ENCODE data around the gene IL3. TPM values are rescaled to one million over a fixed set of nuclear protein-coding genes. Genes with fewer than 3 reads are reported as not detected.

IL3 gene
- total RNA-seq, 1 experiment from 2014 or later = not detected

GRCh38 chr5:132016721-132017250 is 43.7 kb upstream of the IL3 start:
- in situ Hi-C loops (cut with HindIII; ENCODE audit: low pct_unique_long_range_greater_than_20kb, low sequenced_read_pairs) = no loop called here

GRCh38 chr5:132017316-132017715 is 43.1 kb upstream of the IL3 start:
- Histone ChIP-seq H3K27ac (ENCODE audit: low read length) (no peak overlapping the region), H3K27me3 (ENCODE audit: control insufficient read depth, insufficient read depth, low read length) (peaks cover 18% of the 10 kb centered on the region), H3K4me3 (ENCODE audit: low read depth in 2 of 2, low read length in 2 of 2) (no peak overlapping the region), H3K4me1 (ENCODE audit: control insufficient read depth, insufficient read depth, low read length) (no peaks in the 10 kb centered on the region), H3K9me3 (ENCODE audit: control insufficient read depth, insufficient read depth, low read depth, low read length) (no peaks in the 10 kb centered on the region), H3K36me3 (ENCODE audit: control insufficient read depth, insufficient read depth, low read length) (no peaks in the 10 kb centered on the region)
- BruUV-seq (replicated peaks) = no TSS peak
- ATAC-seq (no peak), DNase-seq (ENCODE audit: low read depth, low spot score) (no peak)
- ChIA-PET CTCF (no interaction called here), POLR2A (no interaction called here)
- TF ChIP-seq TCF7L2 (IDR thresholded peaks at IDR 0.05; ENCODE audit: low read depth, low read length) (no peak), REST (IDR thresholded peaks at IDR 0.05; ENCODE audit: insufficient read depth in 1 of 2, low read depth in 2 of 2, low read length in 1 of 2) (no peak), SIN3A (IDR thresholded peaks at IDR 0.05; ENCODE audit: borderline replicate concordance, insufficient read depth, low read depth, low read length) (no peak), POLR2AphosphoS5 (IDR thresholded peaks at IDR 0.05; ENCODE audit: low read depth, low read length) (no peak)
- TF ChIP-seq, protein P1, sequence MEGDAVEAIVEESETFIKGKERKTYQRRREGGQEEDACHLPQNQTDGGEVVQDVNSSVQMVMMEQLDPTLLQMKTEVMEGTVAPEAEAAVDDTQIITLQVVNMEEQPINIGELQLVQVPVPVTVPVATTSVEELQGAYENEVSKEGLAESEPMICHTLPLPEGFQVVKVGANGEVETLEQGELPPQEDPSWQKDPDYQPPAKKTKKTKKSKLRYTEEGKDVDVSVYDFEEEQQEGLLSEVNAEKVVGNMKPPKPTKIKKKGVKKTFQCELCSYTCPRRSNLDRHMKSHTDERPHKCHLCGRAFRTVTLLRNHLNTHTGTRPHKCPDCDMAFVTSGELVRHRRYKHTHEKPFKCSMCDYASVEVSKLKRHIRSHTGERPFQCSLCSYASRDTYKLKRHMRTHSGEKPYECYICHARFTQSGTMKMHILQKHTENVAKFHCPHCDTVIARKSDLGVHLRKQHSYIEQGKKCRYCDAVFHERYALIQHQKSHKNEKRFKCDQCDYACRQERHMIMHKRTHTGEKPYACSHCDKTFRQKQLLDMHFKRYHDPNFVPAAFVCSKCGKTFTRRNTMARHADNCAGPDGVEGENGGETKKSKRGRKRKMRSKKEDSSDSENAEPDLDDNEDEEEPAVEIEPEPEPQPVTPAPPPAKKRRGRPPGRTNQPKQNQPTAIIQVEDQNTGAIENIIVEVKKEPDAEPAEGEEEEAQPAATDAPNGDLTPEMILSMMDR (IDR thresholded peaks at IDR 0.05) = no peak
- intact Hi-C loops (cut with micrococcal nuclease; ENCODE audit: unreplicated experiment) = no loop called here
- in situ Hi-C loops (cut with HindIII; ENCODE audit: low pct_unique_long_range_greater_than_20kb, low sequenced_read_pairs) = no loop called here

More at GRCh38 chr5:132016721-132017250, 43.7 kb upstream of the IL3 start:
- ChIA-PET POLR2A (no interaction called here), CTCF (no interaction called here)
- Histone ChIP-seq H3K36me3 (ENCODE audit: control insufficient read depth, insufficient read depth, low read length) (no peaks in the 10 kb centered on the region), H3K27ac (ENCODE audit: low read length) (no peak overlapping the region), H3K9me3 (ENCODE audit: control insufficient read depth, insufficient read depth, low read depth, low read length) (no peaks in the 10 kb centered on the region), H3K27me3 (ENCODE audit: control insufficient read depth, insufficient read depth, low read length) (peaks cover 22% of the 10 kb centered on the region), H3K4me1 (ENCODE audit: control insufficient read depth, insufficient read depth, low read length) (no peaks in the 10 kb centered on the region; the same call in 1 of the 2 replicates), H3K4me3 (ENCODE audit: low read depth in 2 of 2, low read length in 2 of 2) (no peak overlapping the region)
- intact Hi-C loops (cut with micrococcal nuclease; ENCODE audit: unreplicated experiment) = no loop called here
- no peak for ATAC-seq
- no TSS peak for BruUV-seq (replicated peaks)
- TF ChIP-seq SIN3A (IDR thresholded peaks at IDR 0.05; ENCODE audit: borderline replicate concordance, insufficient read depth, low read depth, low read length) (no peak), TCF7L2 (IDR thresholded peaks at IDR 0.05; ENCODE audit: low read depth, low read length) (no peak), REST (IDR thresholded peaks at IDR 0.05; ENCODE audit: insufficient read depth in 1 of 2, low read depth in 2 of 2, low read length in 1 of 2) (no peak), POLR2AphosphoS5 (IDR thresholded peaks at IDR 0.05; ENCODE audit: low read depth, low read length) (no peak)
- TF ChIP-seq, protein P1 (IDR thresholded peaks at IDR 0.05) = no peak
- DNase-seq (ENCODE audit: low read depth, low spot score) = no peak

All from Panc1 (cell line).